ENCODE measurements around the gene ADGRD1.
"Not testable (repeated sequence)": the region's sequence is repeated elsewhere in the genome, so short reads cannot be mapped to it uniquely, and the experiment has no call there.

GRCh38 chr12:130904936-130905455, 48.7 kb upstream of the ADGRD1 start:
- not testable (repeated sequence) for TF ChIP-seq CTCF, POLR2A (IDR thresholded peaks at IDR 0.05)
